GM21529 (cell line): ENCODE data around the gene MYL6.
"Not testable (repeated sequence)": the region's sequence is repeated elsewhere in the genome, so short reads cannot be mapped to it uniquely, and the experiment has no call there.

ENCODE experiments used
- ATAC-seq: cut with Tn5 transposase; IDR thresholded peaks from one replicate; pipeline ENCODE4 v1.9.1; 2021; ENCODE audit not compliant: unreplicated experiment

The MYL6 gene

DNA sequence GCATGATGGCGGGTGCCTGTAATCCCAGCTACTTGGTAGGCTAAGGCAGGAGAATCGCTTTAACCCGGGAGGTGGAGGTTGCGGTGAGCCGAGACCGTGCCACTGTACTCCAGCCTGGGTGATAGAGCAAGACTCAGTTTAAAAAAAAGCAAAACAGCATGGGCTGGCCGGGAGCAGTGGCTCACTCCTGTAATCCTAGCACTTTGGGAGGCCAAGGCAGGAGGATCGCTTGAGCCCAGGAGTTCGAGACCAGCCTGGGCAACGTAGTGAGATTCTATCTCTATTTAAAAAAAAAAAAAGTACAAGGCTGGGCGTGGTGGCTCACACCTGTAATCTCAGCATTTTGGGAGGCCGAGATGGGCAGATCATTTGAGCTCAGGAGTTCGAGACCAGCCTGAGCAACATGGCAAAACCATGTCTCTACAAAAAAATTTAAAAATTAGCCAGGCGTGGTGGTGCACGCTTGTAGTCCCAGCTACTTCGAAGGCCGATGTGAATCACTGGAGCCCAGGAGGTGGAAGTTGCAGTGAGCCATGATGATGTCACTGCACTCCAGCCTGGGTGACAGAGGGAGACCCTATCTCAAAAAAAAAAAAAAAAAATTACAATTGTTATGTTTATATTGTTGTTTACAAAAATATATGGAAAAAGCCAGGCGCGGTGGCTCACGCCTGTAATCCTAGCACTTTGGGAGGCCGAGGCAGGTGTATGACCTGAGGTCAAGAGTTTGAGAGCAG lies 1.5 kb upstream of the MYL6 start:
- ATAC-seq: not testable (repeated sequence)

DNA sequence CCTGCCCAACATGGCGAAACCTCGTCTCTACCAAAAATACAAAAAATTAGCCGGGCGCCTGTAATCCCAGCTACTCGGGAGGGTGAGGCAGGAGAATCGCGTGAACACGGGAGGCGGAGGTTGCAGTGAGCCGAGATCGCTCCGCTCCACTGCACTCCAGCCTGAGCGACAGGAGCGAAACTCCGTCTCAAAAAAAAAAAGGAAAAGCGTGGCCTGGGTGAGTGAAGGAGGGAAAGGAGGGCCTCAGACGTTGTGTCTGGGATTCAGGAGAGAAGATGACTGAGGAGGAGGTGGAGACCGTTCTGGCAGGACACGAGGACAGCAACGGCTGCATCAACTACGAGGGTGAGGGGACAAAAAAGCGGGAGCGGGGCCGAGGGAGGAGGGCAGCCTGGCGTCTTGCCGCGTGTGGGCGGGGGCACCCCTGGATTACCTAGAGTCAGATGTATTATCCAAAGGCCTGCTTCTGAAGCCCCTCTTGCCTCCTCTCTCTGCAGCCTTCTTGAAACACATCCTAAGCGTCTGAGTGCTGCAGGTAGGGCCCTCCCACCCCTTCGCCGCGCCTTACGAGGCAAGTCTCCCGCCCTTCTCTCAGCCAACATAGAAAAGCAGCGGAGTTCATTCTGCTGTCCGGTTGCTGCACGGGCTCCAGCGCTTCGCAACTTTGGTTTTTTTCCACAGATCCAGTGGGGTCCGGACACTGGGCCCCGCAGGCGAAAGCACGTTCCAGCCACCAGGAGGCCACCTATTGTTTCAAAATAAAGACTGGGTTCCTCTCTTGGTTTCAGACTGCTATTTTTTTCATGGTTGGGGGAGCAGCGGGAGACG lies 744 bp upstream of the MYL6 start:
- ATAC-seq: peak; percentile 33

GRCh38 chr12:56158926-56159461 lies 835 bp downstream of the MYL6 start:
- no peak for ATAC-seq

- no peak for ATAC-seq
Observed at GRCh38 chr12:56159482-56160192, 1.5 kb downstream of the MYL6 start.

GRCh38 chr12:56160193-56160763 lies 2.1 kb downstream of the MYL6 start:
- ATAC-seq: no peak

GRCh38 chr12:56160894-56161689 lies 2.9 kb downstream of the MYL6 start:
- ATAC-seq: no peak

DNA sequence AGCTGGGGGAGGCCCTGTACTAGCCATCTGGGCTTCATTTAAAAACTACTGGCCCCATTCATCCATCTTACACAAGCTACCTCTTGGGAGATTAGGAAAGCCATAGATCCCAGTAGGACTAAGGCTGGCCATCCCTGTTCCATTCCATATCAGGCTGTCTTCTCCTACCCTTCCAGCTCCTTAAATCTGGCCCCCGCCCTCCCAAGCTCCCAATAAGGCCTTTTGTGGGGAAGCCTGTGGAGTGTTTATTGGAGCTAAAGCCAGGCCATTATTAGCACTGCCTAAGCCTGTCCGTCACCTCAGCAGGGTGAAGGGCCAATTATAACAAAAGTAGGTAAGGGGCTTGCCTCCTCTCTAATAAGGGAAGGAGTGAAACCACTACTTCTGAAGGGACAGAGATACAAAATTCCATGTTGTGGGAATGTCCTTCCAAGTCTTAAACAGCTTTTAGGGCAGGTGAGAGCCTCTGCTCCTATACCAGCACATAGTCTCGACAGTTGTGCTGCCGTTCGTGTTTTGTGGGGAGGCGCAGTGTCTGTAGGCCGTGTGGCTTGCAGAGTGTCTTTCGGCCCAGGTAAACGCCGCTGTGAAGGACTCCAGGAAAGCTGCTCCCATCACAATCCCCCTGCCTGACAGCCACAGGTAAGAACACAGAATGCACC lies 3.7 kb downstream of the MYL6 start:
- no peak for ATAC-seq

GRCh38 chr12:56162468-56163290 lies 4.5 kb downstream of the MYL6 start:
- no peak for ATAC-seq

- ATAC-seq: no peak
Observed at GRCh38 chr12:56163533-56164344, 5.6 kb downstream of the MYL6 start.

DNA sequence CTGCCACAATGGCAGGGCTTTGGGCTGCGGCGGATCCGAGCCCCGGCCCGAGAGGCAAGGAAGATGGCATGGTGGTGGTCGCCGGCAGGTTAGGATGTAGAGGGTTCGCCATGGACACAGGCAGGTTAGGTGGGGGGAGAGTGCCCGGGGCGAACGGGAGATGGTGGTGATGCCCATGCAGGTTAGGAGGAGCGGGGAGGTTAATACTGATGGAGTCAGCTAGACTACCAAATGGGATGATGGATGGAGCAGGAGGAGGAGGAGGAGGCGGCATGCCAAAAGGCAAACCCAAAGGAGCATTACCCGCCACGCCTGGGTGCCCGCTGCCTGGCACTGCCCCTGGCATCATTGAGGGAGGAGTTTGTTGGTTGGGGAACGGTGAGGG lies 6.2 kb downstream of the MYL6 start:
- no peak for ATAC-seq

DNA sequence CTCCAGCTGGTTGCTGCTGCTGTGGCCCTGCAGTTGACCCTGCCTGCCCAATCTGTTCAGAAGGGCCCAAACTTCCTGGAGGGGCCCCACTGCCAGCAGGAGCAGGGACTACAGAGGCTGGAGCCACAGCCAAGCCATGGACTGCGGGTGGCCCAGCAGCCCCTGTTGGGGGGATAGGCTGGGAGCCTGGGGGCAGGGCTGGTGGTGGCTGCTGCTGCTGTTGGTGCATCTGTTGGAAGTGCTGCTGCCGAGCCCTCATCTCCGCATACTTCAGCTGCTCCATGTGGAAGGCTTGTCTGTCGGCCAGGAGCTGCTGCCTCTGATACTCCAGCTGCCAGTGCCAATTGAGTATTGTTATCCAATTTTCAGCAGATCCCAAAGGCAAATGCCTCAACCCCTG lies 7.2 kb downstream of the MYL6 start:
- ATAC-seq: no peak

- ATAC-seq: no peak
Observed at GRCh38 chr12:56169229-56169759, 11.1 kb downstream of the MYL6 start.

- no peak for ATAC-seq
Observed at GRCh38 chr12:56172839-56173238, 14.7 kb downstream of the MYL6 start.

- ATAC-seq: no peak
Observed at GRCh38 chr12:56178347-56178746, 20.2 kb downstream of the MYL6 start.

DNA sequence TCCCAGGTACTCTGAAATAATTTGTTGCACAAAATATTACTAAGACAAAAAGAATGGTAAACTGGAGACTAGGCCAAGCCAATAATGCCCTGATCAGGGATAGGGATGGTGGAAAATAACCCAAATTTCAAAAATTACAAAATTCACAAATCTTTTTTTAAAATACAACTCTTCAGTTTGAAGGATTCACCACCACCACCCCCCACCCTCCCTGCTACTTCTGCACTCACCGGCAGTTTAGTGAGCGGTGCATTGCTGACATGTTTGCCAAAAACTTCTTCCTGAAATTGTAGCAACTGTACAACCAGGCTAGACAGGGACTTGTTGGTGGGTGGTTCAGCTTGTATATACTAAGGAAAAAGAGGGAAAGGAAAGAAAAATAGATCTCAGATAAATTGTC lies 28.8 kb downstream of the MYL6 start:
- ATAC-seq: no peak

DNA sequence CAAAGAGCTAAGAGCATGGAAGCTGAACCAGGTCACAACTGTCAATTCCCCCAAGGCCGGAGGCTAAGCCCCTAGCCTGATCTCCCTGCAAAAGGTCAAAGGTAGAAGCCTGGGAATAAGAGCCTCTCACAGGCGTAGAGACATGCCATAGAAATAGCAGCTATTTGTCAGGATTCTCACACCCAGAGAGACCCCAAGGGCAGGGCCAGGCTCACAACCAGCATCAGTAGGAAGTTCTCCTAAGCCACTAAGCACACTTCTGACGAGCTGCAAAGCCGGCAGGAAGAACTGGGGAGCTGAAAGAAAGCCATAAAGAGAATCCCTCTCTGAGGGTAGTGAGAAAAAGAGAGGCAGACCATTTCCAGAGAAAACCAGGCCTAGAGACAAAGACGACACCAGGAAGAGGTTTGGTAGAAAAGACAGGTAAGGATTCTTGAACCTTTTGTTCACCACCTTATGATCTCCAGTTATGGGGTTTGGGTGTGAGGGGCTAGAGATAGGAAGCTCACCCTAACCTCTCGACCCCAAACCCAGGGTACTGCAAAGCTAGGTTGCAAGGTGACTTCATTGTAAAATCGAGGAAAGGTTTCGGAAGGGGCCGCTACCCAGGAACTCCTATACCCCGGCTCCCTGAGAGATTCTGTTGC lies 30.1 kb downstream of the MYL6 start:
- no peak for ATAC-seq

- ATAC-seq: no peak
Observed at GRCh38 chr12:56188778-56189098, 30.6 kb downstream of the MYL6 start.
